H9 (cell line): ENCODE data around the gene ADAM8. TPM values are rescaled to one million over a fixed set of nuclear protein-coding genes. Genes with fewer than 3 reads are reported as not detected.
A peak's percentile ranks its signal among the peaks of the same experiment; 100 is the strongest.

Experiments used
- DNase-seq: peaks from one replicate; pipeline ENCODE4 v3.0.0-alpha.2; 2017
- H2AFZ ChIP-seq: one replicate; pipeline ENCODE4 v1.6.1; 2013; ENCODE audit warnings: mild to moderate bottlenecking, low read length, control low read depth, moderate library complexity
- H2AK5ac ChIP-seq: 2 replicates; pipeline ENCODE4 v1.6.1; 2013; ENCODE audit warnings: low read length, control low read depth, mixed read lengths; ENCODE audit not compliant: insufficient read length
- H2BK120ac ChIP-seq: one replicate; pipeline ENCODE4 v1.6.1; 2013; ENCODE audit warnings: low read depth, mild to moderate bottlenecking, low read length, control low read depth, inconsistent platforms; ENCODE audit not compliant: poor library complexity, severe bottlenecking
- H2BK12ac ChIP-seq: 2 replicates; pipeline ENCODE4 v1.6.1; 2013; ENCODE audit warnings: low read length, control low read depth, mixed read lengths, low read depth; ENCODE audit not compliant: insufficient read length
- H2BK15ac ChIP-seq: 2 replicates; pipeline ENCODE4 v1.6.1; 2013; ENCODE audit warnings: low read depth, low read length, control low read depth
- H2BK20ac ChIP-seq: one replicate; pipeline ENCODE4 v1.6.1; 2013; ENCODE audit warnings: low read depth, mild to moderate bottlenecking, low read length, control low read depth, inconsistent platforms; ENCODE audit not compliant: poor library complexity, severe bottlenecking
- H2BK5ac ChIP-seq: 2 replicates; pipeline ENCODE4 v1.6.1; 2013; ENCODE audit warnings: low read length, control low read depth, mixed read lengths; ENCODE audit not compliant: insufficient read length
- H3K14ac ChIP-seq: 2 replicates; pipeline ENCODE4 v1.6.1; 2013; ENCODE audit warnings: low read length, control low read depth; ENCODE audit not compliant: insufficient read depth
- H3K18ac ChIP-seq: 2 replicates; pipeline ENCODE4 v1.6.1; 2013; ENCODE audit warnings: low read depth, mild to moderate bottlenecking, mixed read lengths, low read length, control low read depth; ENCODE audit not compliant: insufficient read length
- H3K23ac ChIP-seq: 2 replicates; pipeline ENCODE4 v1.6.1; 2013; ENCODE audit warnings: low read length, control low read depth, mixed read lengths, low read depth; ENCODE audit not compliant: insufficient read length
- H3K23me2 ChIP-seq: 2 replicates; pipeline ENCODE4 v1.6.1; 2013; ENCODE audit warnings: low read depth, mild to moderate bottlenecking, mixed read lengths, low read length, control low read depth; ENCODE audit not compliant: insufficient read length, poor library complexity, severe bottlenecking
- H3K27ac ChIP-seq: 2 replicates; pipeline ENCODE4 v1.5.1; 2013; ENCODE audit warnings: low read length, control low read depth, mixed read lengths, low read depth; ENCODE audit not compliant: insufficient read length
- H3K27me3 ChIP-seq: 2 replicates; pipeline ENCODE4 v1.6.1; 2013; ENCODE audit warnings: low read length, control low read depth, inconsistent platforms; ENCODE audit not compliant: insufficient read depth
- H3K4ac ChIP-seq: 2 replicates; pipeline ENCODE4 v1.6.1; 2013; ENCODE audit warnings: low read depth, mild to moderate bottlenecking, control low read depth, inconsistent platforms, low read length, moderate library complexity
- H3K4me1 ChIP-seq: 2 replicates; pipeline ENCODE4 v1.6.1; 2013; ENCODE audit warnings: low read length, control low read depth, inconsistent platforms; ENCODE audit not compliant: insufficient read depth
- H3K4me2 ChIP-seq: 2 replicates; pipeline ENCODE4 v1.6.1; 2013; ENCODE audit warnings: low read length, control low read depth, mixed read lengths; ENCODE audit not compliant: insufficient read length, insufficient read depth
- H3K56ac ChIP-seq: 2 replicates; pipeline ENCODE4 v1.6.1; 2013; ENCODE audit warnings: low read depth, mild to moderate bottlenecking, mixed read lengths, low read length, control low read depth; ENCODE audit not compliant: insufficient read length
- H3K79me1 ChIP-seq: 2 replicates; pipeline ENCODE4 v1.6.1; 2013; ENCODE audit warnings: low read depth, mild to moderate bottlenecking, moderate library complexity, low read length, control low read depth, inconsistent platforms; ENCODE audit not compliant: insufficient read depth, poor library complexity, severe bottlenecking
- H3K79me2 ChIP-seq: 2 replicates; pipeline ENCODE4 v1.6.1; 2013; ENCODE audit warnings: low read length, control low read depth, inconsistent platforms; ENCODE audit not compliant: insufficient read depth
- H3K9ac ChIP-seq: 2 replicates; pipeline ENCODE4 v1.6.1; 2013; ENCODE audit warnings: low read length, control low read depth, mixed read lengths; ENCODE audit not compliant: insufficient read length; ENCODE audit errors: extremely low read depth
- H3K9me3 ChIP-seq: one replicate; pipeline ENCODE4 v1.6.1; 2013; ENCODE audit warnings: low read depth, low read length, inconsistent platforms; ENCODE audit not compliant: control insufficient read depth
- H3T11ph ChIP-seq: one replicate; pipeline ENCODE4 v1.6.1; 2013; ENCODE audit warnings: mild to moderate bottlenecking, low read length, control low read depth, inconsistent platforms
- H4K20me1 ChIP-seq: one replicate; pipeline ENCODE4 v1.6.1; 2013; ENCODE audit not compliant: control insufficient read depth, insufficient read length, insufficient read depth
- H4K5ac ChIP-seq: 2 replicates; pipeline ENCODE4 v1.6.1; 2013; ENCODE audit warnings: low read depth, mild to moderate bottlenecking, mixed read lengths, low read length, control low read depth; ENCODE audit not compliant: insufficient read length
- H4K8ac ChIP-seq: replicated peaks from 2 replicates; pipeline ENCODE4 v1.6.1; 2013; ENCODE audit warnings: low read length, control low read depth, mixed read lengths, low read depth; ENCODE audit not compliant: insufficient read length
- H4K91ac ChIP-seq: 2 replicates; pipeline ENCODE4 v1.6.1; 2013; ENCODE audit warnings: low read depth, mild to moderate bottlenecking, moderate library complexity, mixed read lengths, low read length, control low read depth; ENCODE audit not compliant: insufficient read length
- H3K27ac Mint-ChIP-seq, 3 experiments: 2 replicates in 2 of 3; 3 replicates in 1 of 3; pipeline ENCODE4 v1.8.0; 2020 to 2021; ENCODE audit warnings: mixed read lengths in 3 of 3, mild to moderate bottlenecking in 1 of 3, moderate library complexity in 1 of 3
- H3K27me3 Mint-ChIP-seq: 2 replicates; pipeline ENCODE4 v1.8.0; 2021; ENCODE audit warnings: low read depth, mild to moderate bottlenecking, moderate library complexity, mixed read lengths
- H3K36me3 Mint-ChIP-seq, 3 experiments: 2 replicates in 2 of 3; 3 replicates in 1 of 3; pipeline ENCODE4 v1.8.0; 2020 to 2021; ENCODE audit warnings: low read depth in 3 of 3, mixed read lengths in 3 of 3; ENCODE audit not compliant: insufficient read depth in 1 of 3
- H3K4me1 Mint-ChIP-seq, 2 experiments: 2 replicates each; pipeline ENCODE4 v1.8.0; 2020; ENCODE audit warnings: mixed read lengths in 2 of 2
- H3K4me3 Mint-ChIP-seq, 2 experiments: 2 replicates in 1 of 2; 3 replicates in 1 of 2; pipeline ENCODE4 v1.8.0; 2020 to 2021; ENCODE audit warnings: mild to moderate bottlenecking in 2 of 2, mixed read lengths in 2 of 2, moderate library complexity in 1 of 2
- H3K9me3 Mint-ChIP-seq, 2 experiments: 2 replicates in 1 of 2; 3 replicates in 1 of 2; pipeline ENCODE4 v1.8.0; 2020; ENCODE audit warnings: mild to moderate bottlenecking in 2 of 2, mixed read lengths in 2 of 2, moderate library complexity in 1 of 2
- CTCF ChIP-seq: fragments of 200-600 bp; sonication (generic); conservative IDR thresholded peaks from 3 replicates; pipeline ENCODE4 v1.8.0; 2021; ENCODE audit warnings: antibody characterized with exemption, mild to moderate bottlenecking
- WGBS: extraction: QIAGEN DNeasy Blood & Tissue Kit; methylation state at CpG from one replicate; pipeline ENCODE4 v1.1.7; 2013; ENCODE audit warnings: missing lambda C conversion rate, low lambda C conversion rate, mixed read lengths; ENCODE audit not compliant: insufficient read length; ENCODE audit errors: extremely low coverage; 5-methylcytosine and 5-hydroxymethylcytosine counted together
- total RNA-seq: library from RNA; stranded (reverse); gene quantifications from 2 replicates; pipeline ENCODE4 v1.2.1, GENCODE V29; 2021

The ADAM8 gene
- total RNA-seq, 1 experiment from 2014 or later = 5.4 TPM

DNA sequence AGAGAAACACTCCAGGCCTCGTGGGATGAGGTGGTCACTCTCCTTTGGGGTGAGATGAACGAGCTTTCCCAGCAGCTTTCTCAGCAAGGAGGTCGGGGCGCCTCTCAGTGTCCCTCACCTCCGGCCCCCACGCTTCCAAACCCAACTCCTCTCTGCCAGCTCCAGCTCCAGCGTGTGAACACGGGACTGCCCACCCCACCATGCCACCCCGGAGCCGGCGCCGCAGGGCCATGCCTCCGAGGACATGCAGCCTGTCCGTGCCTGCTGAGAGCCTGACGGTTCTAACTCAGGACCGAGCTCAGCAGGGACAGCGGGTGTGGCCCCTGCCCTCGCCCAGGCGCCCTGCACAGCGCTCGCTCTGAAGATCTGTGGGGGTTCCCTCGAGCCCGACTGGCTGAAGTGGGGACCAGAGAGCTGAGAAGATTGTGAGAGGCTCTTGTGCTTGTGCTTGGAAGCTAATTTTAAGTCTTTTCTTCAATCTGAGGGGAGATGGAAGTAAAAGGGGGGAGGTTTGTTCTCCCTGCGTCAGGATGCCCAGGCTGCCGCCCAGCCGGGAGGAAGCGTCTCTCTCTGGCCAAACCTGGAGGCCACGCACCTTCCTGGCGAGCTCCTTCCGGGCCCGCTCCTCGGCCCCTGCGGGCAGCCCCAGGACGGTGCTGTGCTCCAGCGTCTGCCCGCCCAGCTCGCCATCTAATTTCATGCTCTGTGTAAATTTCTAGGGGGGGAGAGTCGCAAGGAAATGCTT is 5.1 kb upstream of the ADAM8 start:
- H2BK15ac ChIP-seq = no peak overlapping the region
- H3K4me1 Mint-ChIP-seq = 0 out of 4 replicates have a peak, but pooled peaks cover 0 to 3% of the 10 kb centered on the region in 2 experiments

More for the DNA sequence above, 5.1 kb upstream of the ADAM8 start:
- Mint-ChIP-seq H3K4me3 (no peak overlapping the region), H3K9me3 (no peaks in the 10 kb centered on the region), H3K27me3 (no peaks in the 10 kb centered on the region), H3K36me3 (peaks cover 17 to 59% (median 48%) of the 10 kb centered on the region in 3 experiments; a peak in 6 of 7 replicates), H3K27ac (peak overlapping the region in 1 of 3 experiments; percentile 6; a peak in 1 of 7 replicates)
- no peaks in the 10 kb centered on the region for H3K9me3 ChIP-seq
- no peaks in the 10 kb centered on the region for H4K20me1 ChIP-seq
- H3K23me2 ChIP-seq = no peaks in the 10 kb centered on the region
- H4K5ac ChIP-seq = no peak overlapping the region
- no peak overlapping the region for H3K9ac ChIP-seq
- H3K27me3 ChIP-seq = no peaks in the 10 kb centered on the region
- H2BK20ac ChIP-seq = no peak overlapping the region
- H3K14ac ChIP-seq = no peak overlapping the region
- H3K4me2 ChIP-seq = no peak overlapping the region
- TF ChIP-seq CTCF = no peak
- H3K79me2 ChIP-seq = no peaks in the 10 kb centered on the region
- H3K56ac ChIP-seq = no peak overlapping the region
- H2AK5ac ChIP-seq = no peak overlapping the region
- no peak overlapping the region for H2BK5ac ChIP-seq
- no peak overlapping the region for H3K18ac ChIP-seq
- H2BK12ac ChIP-seq = no peak overlapping the region
- no peak overlapping the region for H2BK120ac ChIP-seq
- no peak overlapping the region for H4K91ac ChIP-seq
- no peaks in the 10 kb centered on the region for H3K4me1 ChIP-seq
- WGBS = no CpG with 5 or more reads among the region's 38 CpGs
- H3K4ac ChIP-seq = no peak overlapping the region
- DNase-seq = no peak
- H4K8ac ChIP-seq = no peak overlapping the region
- no peak overlapping the region for H3K27ac ChIP-seq
- no peaks in the 10 kb centered on the region for H3K79me1 ChIP-seq
- H3T11ph ChIP-seq = no peak overlapping the region
- H2AFZ ChIP-seq = no peak overlapping the region
- H3K23ac ChIP-seq = no peak overlapping the region
